Endothelial cell of umbilical vein (primary cell): ENCODE results near the gene MAT1A.

ENCODE experiments used
- CTCF ChIP-seq, 2 donors: IDR thresholded peaks; 1 replicate in 1 of 2; 2 replicates in 1 of 2; pipeline ENCODE4 v1.5.1; 2011; ENCODE audit warnings: low read length in 2 of 2, mild to moderate bottlenecking in 2 of 2, moderate library complexity in 2 of 2, control low read depth in 1 of 2, inconsistent platforms in 1 of 2, low read depth in 1 of 2; ENCODE audit not compliant: insufficient read depth in 1 of 2; ENCODE audit errors: extremely low read depth in 1 of 2
- FOS ChIP-seq: IDR thresholded peaks from 2 replicates; pipeline ENCODE4 v1.6.1; 2011; ENCODE audit warnings: mild to moderate bottlenecking, low read length, moderate library complexity, borderline replicate concordance; ENCODE audit not compliant: insufficient read depth
- POLR2A ChIP-seq: IDR thresholded peaks from 2 replicates; pipeline ENCODE4 v1.6.1; 2012; ENCODE audit warnings: low read depth, mild to moderate bottlenecking, control low read depth, low read length
- POLR2AphosphoS5 ChIP-seq: IDR thresholded peaks from 2 replicates; pipeline ENCODE4 v1.6.1; 2012; ENCODE audit warnings: low read depth, mild to moderate bottlenecking, control low read depth, low read length, moderate library complexity; ENCODE audit not compliant: insufficient read depth

- TF ChIP-seq CTCF (IDR thresholded peaks at IDR 0.05; ENCODE audit: extremely low read depth in 1 of 2, insufficient read depth in 1 of 2, low read depth in 1 of 2, low read length in 2 of 2) = no peak
- no peak for TF ChIP-seq POLR2A
- no peak for TF ChIP-seq POLR2AphosphoS5
- TF ChIP-seq FOS = no peak
These were observed 11.7 kb downstream of the MAT1A start for GRCh38 chr10:80277567-80278250.
